ENCODE measurements around the gene ANKRD11.

Gene ANKRD11

DNA sequence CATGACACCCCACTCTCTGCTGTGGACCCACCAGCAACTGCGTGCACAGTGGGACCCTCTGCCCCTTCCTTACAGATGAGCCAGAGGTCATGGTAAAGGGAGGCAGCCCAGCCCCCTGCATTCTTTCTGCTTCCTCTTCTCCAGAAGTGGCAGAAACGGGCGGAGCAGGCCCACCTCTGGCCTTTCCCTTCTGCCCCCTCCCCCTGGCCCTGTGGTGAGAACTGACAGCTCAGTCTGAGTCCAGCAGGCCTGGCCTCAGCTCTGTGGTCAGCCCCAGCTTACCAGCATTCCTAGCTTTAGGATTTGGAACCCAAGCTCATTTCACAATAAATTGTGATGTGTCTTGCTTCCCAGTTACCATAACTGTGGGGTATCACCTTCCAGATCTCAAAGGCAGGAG is 4.8 kb upstream of the ANKRD11 start:
- Histone ChIP-seq H3K4me3 (ENCODE audit: low read depth, low read length) (no peak overlapping the region), H3K27me3 (ENCODE audit: insufficient read depth, low read depth, severe bottlenecking) (no peaks in the 10 kb centered on the region), H3K9me3 (ENCODE audit: severe bottlenecking) (no peaks in the 10 kb centered on the region), H3K27ac (no peak overlapping the region), H3K36me3 (no peaks in the 10 kb centered on the region)
- TF ChIP-seq, protein P1, sequence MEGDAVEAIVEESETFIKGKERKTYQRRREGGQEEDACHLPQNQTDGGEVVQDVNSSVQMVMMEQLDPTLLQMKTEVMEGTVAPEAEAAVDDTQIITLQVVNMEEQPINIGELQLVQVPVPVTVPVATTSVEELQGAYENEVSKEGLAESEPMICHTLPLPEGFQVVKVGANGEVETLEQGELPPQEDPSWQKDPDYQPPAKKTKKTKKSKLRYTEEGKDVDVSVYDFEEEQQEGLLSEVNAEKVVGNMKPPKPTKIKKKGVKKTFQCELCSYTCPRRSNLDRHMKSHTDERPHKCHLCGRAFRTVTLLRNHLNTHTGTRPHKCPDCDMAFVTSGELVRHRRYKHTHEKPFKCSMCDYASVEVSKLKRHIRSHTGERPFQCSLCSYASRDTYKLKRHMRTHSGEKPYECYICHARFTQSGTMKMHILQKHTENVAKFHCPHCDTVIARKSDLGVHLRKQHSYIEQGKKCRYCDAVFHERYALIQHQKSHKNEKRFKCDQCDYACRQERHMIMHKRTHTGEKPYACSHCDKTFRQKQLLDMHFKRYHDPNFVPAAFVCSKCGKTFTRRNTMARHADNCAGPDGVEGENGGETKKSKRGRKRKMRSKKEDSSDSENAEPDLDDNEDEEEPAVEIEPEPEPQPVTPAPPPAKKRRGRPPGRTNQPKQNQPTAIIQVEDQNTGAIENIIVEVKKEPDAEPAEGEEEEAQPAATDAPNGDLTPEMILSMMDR (IDR thresholded peaks at IDR 0.05; ENCODE audit: low read depth, low read length), result no peak
- no peak for DNase-seq

DNA sequence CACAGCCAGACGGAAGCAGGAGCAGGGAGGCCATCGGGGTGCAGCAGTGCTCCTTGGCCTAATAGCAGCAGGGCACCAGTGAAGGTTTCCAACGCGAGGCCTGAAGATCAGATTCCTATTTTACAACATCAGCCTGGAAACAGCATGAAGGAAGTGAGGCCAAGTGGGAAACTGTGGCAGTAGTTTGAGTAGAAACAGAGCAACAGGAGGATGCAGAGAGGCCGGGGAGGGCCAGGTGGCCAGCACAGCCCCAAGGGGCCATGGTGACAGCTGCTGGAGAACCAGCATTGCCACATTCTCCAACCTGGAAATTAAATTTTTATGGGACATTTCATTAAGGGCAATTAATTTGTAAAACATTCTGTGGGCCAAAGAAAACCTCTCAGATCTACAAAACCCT is 3.4 kb upstream of the ANKRD11 start:
- H3K27ac ChIP-seq, result no peak overlapping the region
- H3K36me3 ChIP-seq, result no peaks in the 10 kb centered on the region
- DNase-seq, result no peak
- H3K27me3 ChIP-seq (ENCODE audit: insufficient read depth, low read depth, severe bottlenecking), result no peaks in the 10 kb centered on the region
- H3K4me3 ChIP-seq (ENCODE audit: low read depth, low read length), result no peak overlapping the region
- no peaks in the 10 kb centered on the region for H3K9me3 ChIP-seq (ENCODE audit: severe bottlenecking)
- TF ChIP-seq, protein P1 (IDR thresholded peaks at IDR 0.05; ENCODE audit: low read depth, low read length), result no peak

DNA sequence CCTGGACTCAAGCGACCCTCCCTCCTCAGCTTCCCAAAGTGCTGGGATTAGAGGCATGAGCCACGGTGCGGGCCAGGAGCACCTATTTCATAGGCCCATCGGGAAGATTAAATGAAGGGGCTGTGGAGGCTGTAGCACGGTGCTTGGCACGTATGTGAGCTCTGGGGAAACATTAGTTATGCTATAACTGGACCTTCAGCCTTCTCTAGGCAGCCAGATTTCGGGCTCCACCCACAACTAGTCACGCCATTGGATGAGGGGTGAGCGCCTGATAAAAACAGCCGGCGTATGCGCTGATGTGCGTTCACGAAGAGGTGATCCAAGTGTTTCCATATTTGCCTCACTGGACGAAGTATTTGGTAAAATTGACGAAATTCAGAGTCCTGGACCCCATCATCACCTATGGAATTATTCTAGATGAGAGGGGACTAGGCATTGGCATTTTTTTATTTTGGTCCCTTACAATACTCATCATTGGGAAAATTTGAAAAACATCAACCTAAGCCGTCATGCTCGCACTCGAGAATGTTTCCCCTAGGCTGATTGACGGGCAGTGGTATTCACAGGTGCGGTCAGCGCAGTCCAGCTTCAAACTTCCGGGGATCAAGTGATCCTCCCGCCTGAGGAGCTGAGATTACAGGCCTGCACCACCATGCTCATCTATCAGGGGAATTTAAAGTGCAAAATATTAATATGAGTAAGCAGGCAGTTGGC is 1.8 kb upstream of the ANKRD11 start:
- Histone ChIP-seq H3K4me3 (ENCODE audit: low read depth, low read length) (peak overlapping the region; percentile 79; the same call in 1 of the 2 replicates), H3K9me3 (ENCODE audit: severe bottlenecking) (no peaks in the 10 kb centered on the region), H3K36me3 (no peaks in the 10 kb centered on the region), H3K27me3 (ENCODE audit: insufficient read depth, low read depth, severe bottlenecking) (no peaks in the 10 kb centered on the region), H3K27ac (no peak overlapping the region)
- no peak for DNase-seq
- TF ChIP-seq, protein P1 (IDR thresholded peaks at IDR 0.05; ENCODE audit: low read depth, low read length), result no peak

DNA sequence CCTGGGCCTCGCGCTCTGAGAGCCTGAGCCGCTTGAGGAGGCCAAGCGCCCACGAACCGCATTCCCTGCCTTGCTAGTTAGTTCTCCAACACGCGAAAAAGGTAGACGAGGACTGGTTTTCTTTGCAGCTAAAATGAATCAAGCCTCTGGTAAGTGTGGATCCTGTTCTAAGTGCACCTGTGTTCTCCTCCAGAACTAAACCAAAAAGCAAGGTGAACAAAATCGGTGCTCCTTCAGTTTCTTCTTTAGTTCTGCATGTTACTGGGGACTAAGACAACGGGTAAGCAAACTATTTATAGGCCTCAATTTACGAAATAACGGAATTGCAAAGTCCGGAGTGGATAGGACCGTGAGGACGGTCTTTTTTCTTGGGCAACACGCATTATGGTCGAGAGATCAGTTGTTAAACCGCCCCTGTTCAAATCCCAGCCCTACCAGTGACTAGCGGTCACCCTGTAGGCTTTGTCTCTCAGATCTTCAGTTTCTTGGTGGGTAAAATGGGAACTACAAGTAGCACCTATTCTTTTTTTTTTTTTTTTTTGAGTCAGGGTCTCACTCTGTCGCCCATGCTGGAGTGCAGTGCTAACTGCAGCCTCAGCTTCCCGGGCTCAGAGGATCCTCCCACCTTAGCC is 993 bp upstream of the ANKRD11 start:
- Histone ChIP-seq H3K27me3 (ENCODE audit: insufficient read depth, low read depth, severe bottlenecking) (no peaks in the 10 kb centered on the region), H3K9me3 (ENCODE audit: severe bottlenecking) (no peaks in the 10 kb centered on the region), H3K27ac (peak overlapping the region; percentile 77), H3K36me3 (no peaks in the 10 kb centered on the region), H3K4me3 (ENCODE audit: low read depth, low read length) (peak overlapping the region; percentile 79)
- TF ChIP-seq, protein P1 (IDR thresholded peaks at IDR 0.05; ENCODE audit: low read depth, low read length), result no peak
- no peak for DNase-seq

DNA sequence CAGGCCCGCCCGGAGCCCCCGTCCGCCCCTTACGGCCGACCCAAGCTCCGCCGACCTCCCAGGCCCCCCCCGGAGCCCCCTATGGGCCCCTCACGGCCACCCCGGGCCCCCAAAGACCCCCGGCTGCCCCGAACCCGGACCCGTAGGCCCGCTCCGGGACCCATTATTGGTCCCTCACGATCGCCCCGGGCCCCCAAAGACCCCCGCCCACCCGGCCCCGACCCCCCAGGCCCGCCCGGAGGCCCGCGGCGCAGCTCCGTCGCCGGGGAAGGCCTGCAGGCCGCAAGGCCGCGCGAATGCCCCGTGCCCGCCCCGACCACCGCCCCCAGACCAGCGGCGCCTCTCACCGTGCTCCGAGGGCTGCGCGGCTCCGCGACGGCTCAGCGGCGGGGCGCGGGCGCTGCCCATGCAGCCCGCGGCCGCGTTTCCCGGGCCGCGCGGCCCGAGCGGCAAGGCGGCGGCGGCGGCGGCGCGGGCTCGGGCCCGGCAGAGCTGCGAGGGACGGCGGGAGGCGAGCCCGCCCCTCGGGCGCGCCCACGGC is 393 bp downstream of the ANKRD11 start:
- Histone ChIP-seq H3K27ac (peak overlapping the region; percentile 66; the same call in 1 of the 2 replicates), H3K27me3 (ENCODE audit: insufficient read depth, low read depth, severe bottlenecking) (no peaks in the 10 kb centered on the region), H3K36me3 (no peaks in the 10 kb centered on the region), H3K4me3 (ENCODE audit: low read depth, low read length) (peak overlapping the region; percentile 26), H3K9me3 (ENCODE audit: severe bottlenecking) (no peaks in the 10 kb centered on the region)
- TF ChIP-seq, protein P1 (IDR thresholded peaks at IDR 0.05; ENCODE audit: low read depth, low read length), result no peak
- DNase-seq, result no peak
